Adrenal gland (tissue), 5 donors: ENCODE measurements around the gene RNLS.

Experiments used
- CTCF ChIP-seq, 6 experiments: fragments of 450-650 bp in 4 of 6; fragments of 200-600 bp in 2 of 6; sonication (generic) in 1 of 6; IDR thresholded peaks; 1 replicate in 5 of 6; 2 replicates in 1 of 6; pipeline versions ENCODE4 v1.5.1 to v1.8.0; 2016 to 2021; ENCODE audit warnings: antibody characterized with exemption in 6 of 6, mild to moderate bottlenecking in 2 of 6, moderate library complexity in 1 of 6
- POLR2A ChIP-seq, 2 donors: fragments of 450-650 bp; IDR thresholded peaks; one replicate each; pipeline ENCODE4 v1.6.1; 2017; ENCODE audit warnings: antibody characterized with exemption in 2 of 2, mild to moderate bottlenecking in 2 of 2, moderate library complexity in 1 of 2
- donor health status: DM: no; HTN: no; CAD: no.

- TF ChIP-seq POLR2A (IDR thresholded peaks at IDR 0.05) (no peak), CTCF (IDR thresholded peaks at IDR 0.05) (no peak)
Measured at GRCh38 chr10:88379575-88379974, 203.5 kb downstream of the RNLS start.
